Endothelial cell (in vitro differentiated cells): Measurements from ENCODE around the gene ETV3. TPM values are rescaled to one million over a fixed set of nuclear protein-coding genes. Genes with fewer than 3 reads are reported as not detected.

Experiments used
- total RNA-seq: library from RNA; stranded (reverse); fragmentation: NEBNext Ultra II Directional; extraction: Animal tissue kit (Norgen Biotek cat#: 25700); gene quantifications from one replicate; pipeline ENCODE4 v1.2.1, GENCODE V29; 2021; ENCODE audit not compliant: unreplicated experiment

The ETV3 gene
- total RNA-seq, 1 donor from 2014 or later = 52.3 TPM

Other genes with a start within 250 kb of the ETV3 start
- 50.7 TPM for gene PEAR1, start 244.7 kb downstream of the ETV3 start, total RNA-seq
- 0.95 TPM for gene LRRC71, start 217.8 kb downstream of the ETV3 start, total RNA-seq
- gene ARHGEF11, start 92.7 kb downstream of the ETV3 start, total RNA-seq = 48.4 TPM
- gene ETV3L, start 38.6 kb downstream of the ETV3 start, total RNA-seq = not detected